Islet of Langerhans (tissue), 1 donor: ENCODE measurements around the gene DZIP3.
A peak's percentile ranks its signal among the peaks of the same experiment; 100 is the strongest.

ENCODE experiments used
- FAIRE-seq: peaks from one replicate; lab custom pipeline; 2011; peaks lifted over from hg19 to GRCh38; lab: Jason Lieb, UNC

DZIP3 gene

GRCh38 chr3:108705045-108705444, 115.5 kb downstream of the DZIP3 start:
- peak; percentile 9 for FAIRE-seq

GRCh38 chr3:108713009-108713516, 123.5 kb downstream of the DZIP3 start:
- FAIRE-seq, result no peak

GRCh38 chr3:108713816-108714215, 124.3 kb downstream of the DZIP3 start:
- FAIRE-seq, result peak; percentile 89

GRCh38 chr3:108718454-108718853, 128.9 kb downstream of the DZIP3 start:
- FAIRE-seq, result no peak

GRCh38 chr3:108719178-108719806, 129.8 kb downstream of the DZIP3 start:
- FAIRE-seq, result peak; percentile 41

- FAIRE-seq, result no peak
Measured at GRCh38 chr3:108722724-108723123, 133.2 kb downstream of the DZIP3 start.

- no peak for FAIRE-seq
Measured at GRCh38 chr3:108724101-108724500, 134.6 kb downstream of the DZIP3 start.

GRCh38 chr3:108728105-108728504, 138.6 kb downstream of the DZIP3 start:
- FAIRE-seq, result no peak

- FAIRE-seq, result no peak
Measured at GRCh38 chr3:108728934-108729333, 139.4 kb downstream of the DZIP3 start.

- no peak for FAIRE-seq
Measured at GRCh38 chr3:108736821-108737220, 147.3 kb downstream of the DZIP3 start.

- no peak for FAIRE-seq
Measured at GRCh38 chr3:108742929-108743328, 153.4 kb downstream of the DZIP3 start.
